H1 (cell line): ENCODE measurements around the gene GIPC1. TPM values are rescaled to one million over a fixed set of nuclear protein-coding genes. Genes with fewer than 3 reads are reported as not detected.
A peak's percentile ranks its signal among the peaks of the same experiment; 100 is the strongest.

ENCODE experiments used
- CTCF ChIA-PET: fragments of 300-600 bp; sonication (Branson Sonifier 250); formaldehyde crosslinking; loops from one replicate; lab custom pipeline; 2021; ENCODE audit not compliant: partially characterized antibody; lab: Charles Lee
- POLR2A ChIA-PET: fragments of 300-600 bp; sonication (Branson Sonifier 250); formaldehyde crosslinking; loops from one replicate; lab custom pipeline; 2021; ENCODE audit warnings: inconsistent platforms; ENCODE audit not compliant: partially characterized antibody; lab: Charles Lee
- DNase-seq, 2 experiments: peaks; one replicate each; pipeline versions ENCODE4 v3.0.0 to v3.0.0-alpha.2; 2010 to 2022; ENCODE audit warnings: low spot score in 2 of 2, low read depth in 1 of 2, mixed read lengths in 1 of 2
- FAIRE-seq: peaks from 2 replicates; lab custom pipeline; 2011; peaks lifted over from hg19 to GRCh38; lab: Jason Lieb, UNC
- H2AFZ ChIP-seq: 2 replicates; pipeline ENCODE4 v1.8.1; 2012; ENCODE audit warnings: low read length, inconsistent platforms
- H2AK5ac ChIP-seq: 2 replicates; pipeline ENCODE4 v1.6.1; 2013; ENCODE audit warnings: low read depth, low read length
- H2BK120ac ChIP-seq: replicated peaks from 2 replicates; pipeline ENCODE3; 2013; ENCODE audit warnings: low read depth, low read length, inconsistent platforms
- H2BK12ac ChIP-seq: 2 replicates; pipeline ENCODE4 v1.6.1; 2013; ENCODE audit warnings: low read depth, low read length
- H2BK15ac ChIP-seq: 2 replicates; pipeline ENCODE4 v1.6.1; 2013; ENCODE audit warnings: low read length
- H2BK20ac ChIP-seq: 2 replicates; pipeline ENCODE4 v1.6.1; 2013; ENCODE audit warnings: low read length
- H2BK5ac ChIP-seq: 2 replicates; pipeline ENCODE4 v1.6.1; 2013; ENCODE audit warnings: low read depth, low read length
- H3K14ac ChIP-seq: 2 replicates; pipeline ENCODE4 v1.6.1; 2013; ENCODE audit warnings: inconsistent platforms; ENCODE audit not compliant: insufficient read length
- H3K18ac ChIP-seq: 2 replicates; pipeline ENCODE4 v1.6.1; 2013; ENCODE audit warnings: low read length; ENCODE audit errors: extremely low read depth
- H3K23ac ChIP-seq: 2 replicates; pipeline ENCODE4 v1.6.1; 2013; ENCODE audit warnings: inconsistent platforms; ENCODE audit not compliant: insufficient read length
- H3K23me2 ChIP-seq: 2 replicates; pipeline ENCODE4 v1.6.1; 2013; ENCODE audit warnings: low read depth, low read length
- H3K27ac ChIP-seq: 2 replicates; pipeline ENCODE4 v1.6.1; 2011; ENCODE audit warnings: low read depth, low read length, inconsistent platforms
- H3K27me3 ChIP-seq, 4 experiments: replicated peaks in 1 of 4; 1 replicate in 1 of 4; 2 replicates in 3 of 4; pipeline versions ENCODE4 v1.6.1 to v1.8.1; 2011 to 2013; ENCODE audit warnings: low read length in 3 of 4, mild to moderate bottlenecking in 3 of 4, inconsistent platforms in 2 of 4, mixed read lengths in 2 of 4, moderate library complexity in 1 of 4; ENCODE audit not compliant: control insufficient read depth in 3 of 4, insufficient read depth in 3 of 4; ENCODE audit errors: extremely low read depth in 1 of 4
- H3K36me3 ChIP-seq, 4 experiments: 2 replicates each; pipeline versions ENCODE4 v1.6.1 to v1.8.1; 2011 to 2013; ENCODE audit warnings: mild to moderate bottlenecking in 4 of 4, low read length in 3 of 4, moderate library complexity in 2 of 4, control low read depth in 1 of 4, inconsistent platforms in 1 of 4; ENCODE audit not compliant: insufficient read depth in 4 of 4, control insufficient read depth in 2 of 4
- H3K4ac ChIP-seq: replicated peaks from 2 replicates; pipeline ENCODE3; 2013; ENCODE audit warnings: low read length, low read depth, mixed read lengths, inconsistent platforms; ENCODE audit not compliant: insufficient read length
- H3K4me1 ChIP-seq, 4 experiments: replicated peaks in 1 of 4; 1 replicate in 1 of 4; 2 replicates in 3 of 4; pipeline versions ENCODE4 v1.6.1 to v1.8.1; 2011 to 2013; ENCODE audit warnings: low read length in 3 of 4, inconsistent platforms in 2 of 4, mixed read lengths in 1 of 4; ENCODE audit not compliant: insufficient read depth in 4 of 4, control insufficient read depth in 3 of 4
- H3K4me2 ChIP-seq, 2 experiments: 2 replicates each; pipeline versions ENCODE4 v1.6.1 to v1.8.1; 2011 to 2013; ENCODE audit warnings: low read depth in 2 of 2, low read length in 2 of 2, control low read depth in 1 of 2, inconsistent platforms in 1 of 2, mild to moderate bottlenecking in 1 of 2; ENCODE audit not compliant: insufficient read depth in 1 of 2
- H3K4me3 ChIP-seq, 4 experiments: fragments of 200-600, 300-600 bp in 1 of 4; sonication (generic), shearing (Covaris generic), sonication (Bioruptor Twin) in 1 of 4; 2 replicates each; pipeline versions ENCODE4 v1.5.1 to v1.8.1; 2011 to 2016; ENCODE audit warnings: low read length in 4 of 4, low read depth in 3 of 4, control low read depth in 2 of 4, inconsistent platforms in 2 of 4, mild to moderate bottlenecking in 2 of 4, mixed read lengths in 1 of 4, moderate library complexity in 1 of 4; ENCODE audit not compliant: insufficient read depth in 2 of 4; ENCODE audit errors: extremely low read depth in 1 of 4
- H3K56ac ChIP-seq: replicated peaks from 2 replicates; pipeline ENCODE3; 2013; ENCODE audit warnings: low read depth, mild to moderate bottlenecking, mixed read lengths, low read length, inconsistent platforms; ENCODE audit not compliant: insufficient read length
- H3K79me1 ChIP-seq: 2 replicates; pipeline ENCODE4 v1.6.1; 2013; ENCODE audit warnings: low read depth, low read length, control low read depth
- H3K79me2 ChIP-seq, 2 experiments: 2 replicates each; pipeline versions ENCODE4 v1.6.1 to v1.8.1; 2012 to 2013; ENCODE audit warnings: low read length in 2 of 2, mild to moderate bottlenecking in 2 of 2, inconsistent platforms in 1 of 2; ENCODE audit not compliant: insufficient read depth in 2 of 2, control insufficient read depth in 1 of 2
- H3K9ac ChIP-seq, 4 experiments: replicated peaks in 1 of 4; 1 replicate in 1 of 4; 2 replicates in 3 of 4; pipeline versions ENCODE4 v1.6.1 to v1.8.1; 2011 to 2013; ENCODE audit warnings: low read depth in 3 of 4, low read length in 3 of 4, control low read depth in 2 of 4, mild to moderate bottlenecking in 2 of 4, moderate library complexity in 2 of 4, inconsistent platforms in 1 of 4; ENCODE audit errors: extremely low read depth in 1 of 4
- H3K9me3 ChIP-seq, 2 experiments: 2 replicates each; pipeline versions ENCODE4 v1.6.1 to v1.8.1; 2012 to 2013; ENCODE audit warnings: mild to moderate bottlenecking in 2 of 2, moderate library complexity in 2 of 2, control low read depth in 1 of 2, inconsistent platforms in 1 of 2, low read depth in 1 of 2, low read length in 1 of 2, mixed read lengths in 1 of 2; ENCODE audit not compliant: insufficient read depth in 2 of 2
- H4K20me1 ChIP-seq, 2 experiments: replicated peaks in 1 of 2; 2 replicates each; pipeline versions ENCODE3 to v1.8.1; 2011 to 2013; ENCODE audit warnings: inconsistent platforms in 2 of 2, low read length in 2 of 2, mild to moderate bottlenecking in 1 of 2; ENCODE audit not compliant: insufficient read depth in 2 of 2, control insufficient read depth in 1 of 2
- H4K5ac ChIP-seq: 2 replicates; pipeline ENCODE4 v1.6.1; 2013; ENCODE audit warnings: low read length, low read depth, mixed read lengths, inconsistent platforms; ENCODE audit not compliant: insufficient read length
- H4K8ac ChIP-seq: 2 replicates; pipeline ENCODE4 v1.8.0; 2013; ENCODE audit warnings: mild to moderate bottlenecking, moderate library complexity, low read length, inconsistent platforms; ENCODE audit not compliant: insufficient read depth; ENCODE audit errors: extremely low read depth
- H4K91ac ChIP-seq: replicated peaks from 2 replicates; pipeline ENCODE3; 2013; ENCODE audit warnings: low read length, mixed read lengths, inconsistent platforms; ENCODE audit not compliant: insufficient read length
- KDM1A ChIP-seq: fragments of 200-600, 300-600 bp; sonication (generic); IDR thresholded peaks from 2 replicates; pipeline ENCODE4 v1.7.1; 2016; ENCODE audit warnings: mild to moderate bottlenecking, low read length, borderline replicate concordance
- TEAD4 ChIP-seq: IDR thresholded peaks from 2 replicates; pipeline ENCODE4 v1.6.1; 2012; ENCODE audit warnings: low read depth, low read length, inconsistent platforms, mixed read lengths
- WGBS, 2 experiments: shearing (Covaris generic) in 1 of 2; methylation state at CpG; one replicate each; pipeline versions ENCODE4 v1.1.6 to v1.1.7; 2013 to 2015; ENCODE audit warnings: low lambda C conversion rate in 2 of 2, mixed read lengths in 2 of 2, inconsistent platforms in 1 of 2, low coverage in 1 of 2, missing lambda C conversion rate in 1 of 2; ENCODE audit not compliant: insufficient replicate concordance in 2 of 2, insufficient coverage in 1 of 2, insufficient read length in 1 of 2; ENCODE audit errors: extremely low coverage in 1 of 2, missing lambda C conversion rate in 1 of 2; 5-methylcytosine and 5-hydroxymethylcytosine counted together
- polyA plus RNA-seq, 7 experiments: library from polyadenylated mRNA; depleted of rRNA in 3 of 7; stranded (reverse) in 5 of 7; unstranded in 2 of 7; fragments of >200 nt in 5 of 7; fragments of 200-250 nt in 2 of 7; gene quantifications; 1 replicate in 5 of 7; 2 replicates in 1 of 7; 4 replicates in 1 of 7; pipeline versions ENCODE4 v1.2.1 to v1.2.3, GENCODE V29; 2011 to 2013; ENCODE audit warnings: missing spikeins in 2 of 7, mixed read lengths in 2 of 7
- total RNA-seq: library from RNA; stranded (reverse); fragmentation: NEBNext Ultra II Directional; extraction: Animal tissue kit (Norgen Biotek cat#: 25700); gene quantifications from 2 replicates; pipeline ENCODE4 v1.2.1, GENCODE V29; 2021

GIPC1 gene
- total and polyA plus RNA-seq, 2 of the 8 experiments (the other 6 are each of a cell fraction or from before 2014, with no cell fraction given), result 65.6 to 72.0 TPM

GRCh38 chr19:14443632-14444216 lies 52.2 kb downstream of the GIPC1 start:
- POLR2A ChIA-PET, result no interaction called here
- H3K4me3 ChIP-seq, result no peak overlapping the region
- H3K23ac ChIP-seq, result no peak overlapping the region
- no peak overlapping the region for H3K14ac ChIP-seq
- peaks cover 10 to 29% of the 10 kb centered on the region in 2 experiments for H4K20me1 ChIP-seq
- no peak overlapping the region for H2AFZ ChIP-seq
- no peak overlapping the region for H2BK120ac ChIP-seq
- H3K79me2 ChIP-seq, result peaks cover 0 to 9% of the 10 kb centered on the region in 2 experiments; a peak in 2 of 4 replicates
- H3K4me1 ChIP-seq, result no peaks in the 10 kb centered on the region
- peaks cover 22 to 54% (median 44%) of the 10 kb centered on the region in 4 experiments for H3K36me3 ChIP-seq
- H2AK5ac ChIP-seq, result no peak overlapping the region
- H2BK15ac ChIP-seq, result no peak overlapping the region
- H3K56ac ChIP-seq, result no peak overlapping the region
- no peak overlapping the region for H3K4ac ChIP-seq
- DNase-seq, result no peak
- H2BK20ac ChIP-seq, result no peak overlapping the region
- CTCF ChIA-PET, result no interaction called here
- H3K18ac ChIP-seq, result no peak overlapping the region
- no peak overlapping the region for H3K4me2 ChIP-seq
- H4K91ac ChIP-seq, result no peak overlapping the region
- H3K27ac ChIP-seq, result no peak overlapping the region
- H2BK12ac ChIP-seq, result no peak overlapping the region; the same call in 1 of the 2 replicates
- whole genome bisulfite sequencing, 2 experiments, result 96% methylated on average over 14 of the region's 14 CpGs; no CpG with 5 or more reads in 1 of the 2 experiments
- H4K8ac ChIP-seq, result no peak overlapping the region
- H3K23me2 ChIP-seq, result no peaks in the 10 kb centered on the region
- H2BK5ac ChIP-seq, result no peak overlapping the region
- no peak for FAIRE-seq
- no peak overlapping the region for H4K5ac ChIP-seq
- H3K9ac ChIP-seq, result peak overlapping the region in 1 of 4 experiments; percentile 5; a peak in 1 of 7 replicates
- H3K9me3 ChIP-seq, result no peaks in the 10 kb centered on the region
- H3K27me3 ChIP-seq, result no peaks in the 10 kb centered on the region
- TF ChIP-seq TEAD4, result no peak
- peak; percentile 90; the same call in 1 of the 2 replicates for TF ChIP-seq KDM1A
- H3K79me1 ChIP-seq, result peaks cover 12% of the 10 kb centered on the region
